ENCODE measurements around the gene NPM1.
A peak's percentile ranks its signal among the peaks of the same experiment; 100 is the strongest.

NPM1 gene

GRCh38 chr5:171366645-171367044 lies 21.0 kb upstream of the NPM1 start:
- Histone ChIP-seq H2BK12ac (ENCODE audit: low read length in 2 of 2) (no peak overlapping the region), H3K14ac (ENCODE audit: low read length in 2 of 2) (no peak overlapping the region), H2BK5ac (ENCODE audit: low read depth, low read length, poor library complexity, severe bottlenecking) (no peak overlapping the region), H3K79me1 (replicated peaks; ENCODE audit: low read length, poor library complexity, severe bottlenecking) (no peaks in the 10 kb centered on the region), H3K9me3 (ENCODE audit: control insufficient read depth, low read length) (no peaks in the 10 kb centered on the region), H2BK15ac (ENCODE audit: low read depth, poor library complexity, severe bottlenecking) (no peak overlapping the region), H3K27ac (ENCODE audit: low read length, poor library complexity, severe bottlenecking) (no peak overlapping the region), H3K4me3 (ENCODE audit: insufficient read depth in 1 of 2, low read depth in 1 of 2, low read length in 2 of 2) (no peak overlapping the region), H4K91ac (ENCODE audit: low read length) (no peak overlapping the region), H3K36me3 (ENCODE audit: control insufficient read depth in 1 of 2, insufficient read depth in 2 of 2, low read depth in 1 of 2, low read length in 2 of 2) (no peaks in the 10 kb centered on the region), H2AFZ (ENCODE audit: low read depth, low read length) (no peak overlapping the region), H3K4ac (ENCODE audit: low read depth in 1 of 2, low read length in 2 of 2) (no peak overlapping the region), H3K18ac (ENCODE audit: low read depth in 1 of 2, low read length in 2 of 2) (no peak overlapping the region), H3K27me3 (ENCODE audit: control insufficient read depth in 1 of 2, insufficient read depth in 1 of 2, low read length in 2 of 2) (peaks cover 20 to 22% of the 10 kb centered on the region in 2 experiments), H3K4me2 (ENCODE audit: low read length, poor library complexity, severe bottlenecking) (no peak overlapping the region), H2AK5ac (ENCODE audit: low read length, severe bottlenecking) (no peak overlapping the region), H2BK120ac (ENCODE audit: low read depth, low read length) (no peak overlapping the region), H3K23ac (ENCODE audit: low read length in 2 of 2) (no peak overlapping the region), H3K4me1 (ENCODE audit: control insufficient read depth, insufficient read depth, low read depth, low read length) (peaks cover 12% of the 10 kb centered on the region), H4K8ac (ENCODE audit: low read length) (no peak overlapping the region), H3K9ac (ENCODE audit: low read length) (no peak overlapping the region)
- DNase-seq = no peak
- 92% methylated on average over 5 of the region's 5 CpGs for WGBS

DNA sequence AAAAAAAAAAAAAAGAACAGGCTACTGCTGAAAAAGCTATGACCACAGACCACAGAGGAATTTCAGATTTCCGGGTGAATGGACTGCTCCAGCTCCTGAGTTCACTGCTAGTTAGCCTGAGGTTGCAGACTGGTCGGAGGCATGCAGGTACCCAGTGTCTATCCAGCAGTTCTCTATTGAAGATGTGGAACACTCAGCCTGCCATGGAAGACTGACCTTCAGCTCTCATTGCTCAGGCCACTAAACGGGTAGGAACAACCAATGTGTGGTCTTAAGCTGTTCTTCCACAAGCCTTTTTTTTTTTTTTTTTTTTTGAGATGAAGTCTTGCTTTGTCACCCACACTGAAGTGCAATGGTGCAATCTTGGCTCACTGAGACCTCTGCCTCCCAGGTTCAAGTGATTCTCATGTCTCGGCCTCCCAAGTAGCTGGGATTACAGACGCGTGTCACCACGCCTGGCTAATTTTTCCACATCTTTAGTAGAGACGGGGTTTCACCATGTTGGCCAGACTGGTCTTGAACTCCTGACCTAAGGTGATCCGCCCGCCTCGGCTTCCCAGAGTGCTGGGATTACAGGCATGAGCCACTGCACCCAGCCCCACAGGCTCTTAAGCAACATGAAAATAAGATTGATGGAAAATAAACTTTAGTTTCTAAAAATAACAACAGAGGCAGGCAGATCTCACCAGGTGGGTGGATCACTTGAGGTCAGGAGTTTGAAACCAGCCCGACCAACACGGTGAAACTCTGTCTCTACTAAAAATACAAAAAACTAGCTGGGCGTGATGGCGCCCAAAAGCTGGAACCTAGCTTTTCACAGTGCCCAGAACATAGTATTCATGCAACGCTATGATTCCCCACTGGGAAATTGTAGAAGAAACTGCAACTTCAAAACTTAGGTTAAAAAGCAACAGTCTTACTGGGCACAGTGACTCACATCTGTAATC lies 20.0 kb upstream of the NPM1 start:
- H3K9ac ChIP-seq (ENCODE audit: low read length) = no peak overlapping the region
- no peak overlapping the region for H4K91ac ChIP-seq (ENCODE audit: low read length)
- peaks cover 20 to 22% of the 10 kb centered on the region in 2 experiments for H3K27me3 ChIP-seq (ENCODE audit: control insufficient read depth in 1 of 2, insufficient read depth in 1 of 2, low read length in 2 of 2)
- H3K4me3 ChIP-seq (ENCODE audit: insufficient read depth in 1 of 2, low read depth in 1 of 2, low read length in 2 of 2) = no peak overlapping the region
- H2BK5ac ChIP-seq (ENCODE audit: low read depth, low read length, poor library complexity, severe bottlenecking) = no peak overlapping the region
- no peak overlapping the region for H2AFZ ChIP-seq (ENCODE audit: low read depth, low read length)
- no peak overlapping the region for H3K4ac ChIP-seq (ENCODE audit: low read depth in 1 of 2, low read length in 2 of 2)
- H3K23ac ChIP-seq (ENCODE audit: low read length in 2 of 2) = no peak overlapping the region
- H3K36me3 ChIP-seq (ENCODE audit: control insufficient read depth in 1 of 2, insufficient read depth in 2 of 2, low read depth in 1 of 2, low read length in 2 of 2) = no peaks in the 10 kb centered on the region
- H3K4me2 ChIP-seq (ENCODE audit: low read length, poor library complexity, severe bottlenecking) = no peak overlapping the region
- no peaks in the 10 kb centered on the region for H3K9me3 ChIP-seq (ENCODE audit: control insufficient read depth, low read length)
- H3K4me1 ChIP-seq (ENCODE audit: control insufficient read depth, insufficient read depth, low read depth, low read length) = peaks cover 12% of the 10 kb centered on the region
- DNase-seq = peak; percentile 82
- no peak overlapping the region for H2AK5ac ChIP-seq (ENCODE audit: low read length, severe bottlenecking)
- H3K18ac ChIP-seq (ENCODE audit: low read depth in 1 of 2, low read length in 2 of 2) = no peak overlapping the region
- no peak overlapping the region for H2BK12ac ChIP-seq (ENCODE audit: low read length in 2 of 2)
- 91% methylated on average over 16 of the region's 16 CpGs for WGBS
- no peak overlapping the region for H3K14ac ChIP-seq (ENCODE audit: low read length in 2 of 2)
- no peak overlapping the region for H2BK15ac ChIP-seq (ENCODE audit: low read depth, poor library complexity, severe bottlenecking)
- H3K79me1 ChIP-seq (replicated peaks; ENCODE audit: low read length, poor library complexity, severe bottlenecking) = no peaks in the 10 kb centered on the region
- H2BK120ac ChIP-seq (ENCODE audit: low read depth, low read length) = no peak overlapping the region
- H3K27ac ChIP-seq (ENCODE audit: low read length, poor library complexity, severe bottlenecking) = no peak overlapping the region
- H4K8ac ChIP-seq (ENCODE audit: low read length) = no peak overlapping the region

DNA sequence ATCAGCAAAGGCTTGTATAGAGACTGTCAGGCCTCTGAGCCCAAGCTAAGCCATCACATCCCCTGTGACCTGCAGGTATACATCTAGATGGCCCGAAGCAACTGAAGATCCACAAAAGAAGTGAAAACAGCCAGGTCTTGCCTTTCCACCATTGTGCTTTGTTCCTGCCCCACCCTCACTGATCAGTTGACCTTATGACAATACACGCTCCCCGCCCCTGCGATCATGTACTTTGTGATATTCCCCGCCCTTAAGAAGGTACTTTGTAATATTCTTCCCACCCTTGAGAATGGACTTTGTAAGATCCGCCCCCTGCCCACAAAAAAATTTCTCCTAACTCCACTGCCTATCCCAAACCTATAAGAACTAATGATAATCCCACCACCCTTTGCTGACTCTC lies 18.6 kb upstream of the NPM1 start:
- Histone ChIP-seq H3K79me1 (replicated peaks; ENCODE audit: low read length, poor library complexity, severe bottlenecking) (no peaks in the 10 kb centered on the region), H3K4me2 (ENCODE audit: low read length, poor library complexity, severe bottlenecking) (no peak overlapping the region), H2AK5ac (ENCODE audit: low read length, severe bottlenecking) (no peak overlapping the region), H3K14ac (ENCODE audit: low read length in 2 of 2) (no peak overlapping the region), H2BK12ac (ENCODE audit: low read length in 2 of 2) (no peak overlapping the region), H3K27me3 (ENCODE audit: control insufficient read depth in 1 of 2, insufficient read depth in 1 of 2, low read length in 2 of 2) (peaks cover 17 to 19% of the 10 kb centered on the region in 2 experiments), H3K4ac (ENCODE audit: low read depth in 1 of 2, low read length in 2 of 2) (no peak overlapping the region), H4K8ac (ENCODE audit: low read length) (no peak overlapping the region), H3K36me3 (ENCODE audit: control insufficient read depth in 1 of 2, insufficient read depth in 2 of 2, low read depth in 1 of 2, low read length in 2 of 2) (no peaks in the 10 kb centered on the region), H3K27ac (ENCODE audit: low read length, poor library complexity, severe bottlenecking) (no peak overlapping the region), H3K18ac (ENCODE audit: low read depth in 1 of 2, low read length in 2 of 2) (no peak overlapping the region), H2AFZ (ENCODE audit: low read depth, low read length) (no peak overlapping the region), H3K9me3 (ENCODE audit: control insufficient read depth, low read length) (no peaks in the 10 kb centered on the region), H4K91ac (ENCODE audit: low read length) (no peak overlapping the region), H2BK5ac (ENCODE audit: low read depth, low read length, poor library complexity, severe bottlenecking) (no peak overlapping the region), H2BK15ac (ENCODE audit: low read depth, poor library complexity, severe bottlenecking) (no peak overlapping the region), H3K4me3 (ENCODE audit: insufficient read depth in 1 of 2, low read depth in 1 of 2, low read length in 2 of 2) (no peak overlapping the region), H3K23ac (ENCODE audit: low read length in 2 of 2) (no peak overlapping the region), H3K9ac (ENCODE audit: low read length) (no peak overlapping the region), H3K4me1 (ENCODE audit: control insufficient read depth, insufficient read depth, low read depth, low read length) (peaks cover 12% of the 10 kb centered on the region), H2BK120ac (ENCODE audit: low read depth, low read length) (no peak overlapping the region)
- 95% methylated on average over 6 of the region's 6 CpGs for WGBS
- DNase-seq = no peak

DNA sequence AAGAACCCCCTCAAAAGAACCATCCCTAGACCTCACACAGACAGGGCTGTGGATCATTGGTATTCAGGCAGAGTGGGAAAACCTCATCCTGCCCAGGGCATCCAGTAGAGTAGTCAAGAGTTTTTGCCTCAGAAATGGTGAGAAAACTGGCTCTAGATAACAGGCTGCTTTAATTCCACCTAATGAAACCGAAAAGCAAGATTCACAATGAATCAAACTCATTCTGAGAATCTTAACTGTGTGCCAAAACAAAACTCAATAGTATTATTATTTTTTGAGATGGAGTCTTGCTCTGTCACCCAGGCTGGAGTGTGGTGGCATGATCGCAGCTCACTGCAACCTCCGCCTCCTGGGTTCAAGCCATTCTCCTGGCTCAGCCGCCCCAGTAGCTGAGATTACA lies 17.8 kb upstream of the NPM1 start:
- WGBS = 91% methylated on average over 3 of the region's 4 CpGs
- no peak overlapping the region for H4K91ac ChIP-seq (ENCODE audit: low read length)
- no peak for DNase-seq
- no peak overlapping the region for H3K4ac ChIP-seq (ENCODE audit: low read depth in 1 of 2, low read length in 2 of 2)
- peaks cover 12% of the 10 kb centered on the region for H3K4me1 ChIP-seq (ENCODE audit: control insufficient read depth, insufficient read depth, low read depth, low read length)
- no peak overlapping the region for H2AFZ ChIP-seq (ENCODE audit: low read depth, low read length)
- no peak overlapping the region for H3K4me2 ChIP-seq (ENCODE audit: low read length, poor library complexity, severe bottlenecking)
- H2BK12ac ChIP-seq (ENCODE audit: low read length in 2 of 2) = no peak overlapping the region
- H3K9me3 ChIP-seq (ENCODE audit: control insufficient read depth, low read length) = no peaks in the 10 kb centered on the region
- H3K27ac ChIP-seq (ENCODE audit: low read length, poor library complexity, severe bottlenecking) = no peak overlapping the region
- H3K9ac ChIP-seq (ENCODE audit: low read length) = no peak overlapping the region
- no peaks in the 10 kb centered on the region for H3K36me3 ChIP-seq (ENCODE audit: control insufficient read depth in 1 of 2, insufficient read depth in 2 of 2, low read depth in 1 of 2, low read length in 2 of 2)
- H3K27me3 ChIP-seq (ENCODE audit: control insufficient read depth in 1 of 2, insufficient read depth in 1 of 2, low read length in 2 of 2) = peaks cover 16 to 19% of the 10 kb centered on the region in 2 experiments
- H3K18ac ChIP-seq (ENCODE audit: low read depth in 1 of 2, low read length in 2 of 2) = no peak overlapping the region
- no peak overlapping the region for H3K4me3 ChIP-seq (ENCODE audit: insufficient read depth in 1 of 2, low read depth in 1 of 2, low read length in 2 of 2)
- H3K14ac ChIP-seq (ENCODE audit: low read length in 2 of 2) = no peak overlapping the region
- H4K8ac ChIP-seq (ENCODE audit: low read length) = no peak overlapping the region
- H2BK120ac ChIP-seq (ENCODE audit: low read depth, low read length) = no peak overlapping the region
- no peak overlapping the region for H2BK15ac ChIP-seq (ENCODE audit: low read depth, poor library complexity, severe bottlenecking)
- no peak overlapping the region for H2BK5ac ChIP-seq (ENCODE audit: low read depth, low read length, poor library complexity, severe bottlenecking)
- no peaks in the 10 kb centered on the region for H3K79me1 ChIP-seq (replicated peaks; ENCODE audit: low read length, poor library complexity, severe bottlenecking)
- no peak overlapping the region for H2AK5ac ChIP-seq (ENCODE audit: low read length, severe bottlenecking)
- no peak overlapping the region for H3K23ac ChIP-seq (ENCODE audit: low read length in 2 of 2)
